GM21619 (cell line): ENCODE measurements around the gene LMNTD2.
"Not testable (repeated sequence)": the region's sequence is repeated elsewhere in the genome, so short reads cannot be mapped to it uniquely, and the experiment has no call there.

Experiments used
- ATAC-seq: cut with Tn5 transposase; IDR thresholded peaks from one replicate; pipeline ENCODE4 v1.9.1; 2021; ENCODE audit not compliant: unreplicated experiment

LMNTD2 gene

GRCh38 chr11:516918-517685 lies 43.4 kb downstream of the LMNTD2 start:
- not testable (repeated sequence) for ATAC-seq

GRCh38 chr11:516400-516799 lies 44.1 kb downstream of the LMNTD2 start:
- no peak for ATAC-seq

GRCh38 chr11:515131-515530 lies 45.4 kb downstream of the LMNTD2 start:
- no peak for ATAC-seq

- no peak for ATAC-seq
These were observed 45.9 kb downstream of the LMNTD2 start for GRCh38 chr11:514606-515005.

GRCh38 chr11:512761-513595 lies 47.6 kb downstream of the LMNTD2 start:
- no peak for ATAC-seq

GRCh38 chr11:508956-509355 lies 51.6 kb downstream of the LMNTD2 start:
- no peak for ATAC-seq

- ATAC-seq = no peak
These were observed 52.6 kb downstream of the LMNTD2 start for GRCh38 chr11:507727-508515.

- ATAC-seq = peak; percentile 36
These were observed 53.4 kb downstream of the LMNTD2 start, which contains the start of gene RNH1 for GRCh38 chr11:506995-507726. RNH1 (minus strand) TSS chr11:507242; CDS start chr11:502162, 5,080 bp downstream.

- peak; percentile 57 for ATAC-seq
These were observed 54.1 kb downstream of the LMNTD2 start for GRCh38 chr11:506238-506994.

GRCh38 chr11:504994-505344 lies 55.6 kb downstream of the LMNTD2 start:
- no peak for ATAC-seq
